Activated B cell treated with CpG ODN at 0.5 μM for 24 hours (primary cell): ENCODE results near the gene NOX5. TPM values are rescaled to one million over a fixed set of nuclear protein-coding genes. Genes with fewer than 3 reads are reported as not detected.

Experiments
- ATAC-seq: fragments of 200-7000 bp; cut with Tn5 transposase; one replicate; pipeline ENCODE4 v1.10.0; 2021; ENCODE audit warnings: low read depth, mild to moderate bottlenecking, moderate library complexity
- CTCF ChIA-PET: fragments of 350-600 bp; sonication (Branson Sonifier 250); formaldehyde crosslinking; loops from one replicate; lab custom pipeline; 2021; ENCODE audit warnings: antibody characterized with exemption; lab: Charles Lee
- POLR2A ChIA-PET: fragments of 350-600 bp; sonication (Branson Sonifier 250); formaldehyde crosslinking; loops from one replicate; lab custom pipeline; 2021; ENCODE audit warnings: antibody characterized with exemption; lab: Charles Lee
- DNase-seq: peaks from one replicate; pipeline ENCODE4 v3.0.0; 2022
- H3K27ac Mint-ChIP-seq: one replicate; pipeline ENCODE4 v1.8.0; 2020; ENCODE audit warnings: mixed read lengths
- H3K27me3 Mint-ChIP-seq: one replicate; pipeline ENCODE4 v1.8.0; 2021; ENCODE audit warnings: mixed read lengths
- H3K36me3 Mint-ChIP-seq: one replicate; pipeline ENCODE4 v1.8.0; 2021; ENCODE audit warnings: low read depth, mixed read lengths
- H3K4me1 Mint-ChIP-seq: one replicate; pipeline ENCODE4 v1.8.0; 2021; ENCODE audit warnings: mixed read lengths
- H3K4me3 Mint-ChIP-seq: one replicate; pipeline ENCODE4 v1.8.0; 2020; ENCODE audit warnings: mild to moderate bottlenecking, mixed read lengths
- H3K9me3 Mint-ChIP-seq: one replicate; pipeline ENCODE4 v1.8.0; 2020; ENCODE audit warnings: mixed read lengths
- intact Hi-C: fragments of 100-400 bp; cut with micrococcal nuclease; formaldehyde crosslinking; loops from one replicate; pipeline ENCODE4 v1.15.1; 2024
- total RNA-seq: library from RNA; stranded (reverse); gene quantifications from 2 replicates; pipeline ENCODE4 v1.2.3, GENCODE V29; 2022
- TF ChIP-seq, protein P1 (sequence below): fragments of 200-600 bp; IDR thresholded peaks from one replicate; pipeline ENCODE4 v1.8.0; 2022; ENCODE audit warnings: antibody characterized with exemption, mild to moderate bottlenecking

The NOX5 gene
- total RNA-seq, 1 donor from 2014 or later: 0.09 TPM

DNA sequence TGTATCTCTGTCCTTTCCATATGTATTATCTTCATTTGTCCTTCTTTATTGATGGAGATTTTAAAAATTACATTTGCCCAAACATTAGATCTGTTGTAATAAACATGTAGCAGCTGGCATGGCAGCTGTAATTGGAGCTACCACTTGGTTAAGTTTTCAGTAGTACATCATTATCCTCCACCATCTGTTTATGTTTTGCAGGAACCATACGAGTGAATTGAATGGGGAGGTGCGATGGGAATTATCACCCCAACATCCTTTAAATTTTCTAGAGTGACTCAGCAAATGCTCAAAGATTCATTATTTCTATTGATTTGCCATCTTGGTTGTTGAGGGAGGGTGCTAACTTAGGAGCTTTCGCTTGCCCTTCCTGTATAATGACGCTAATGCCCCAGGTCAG lies 32.6 kb upstream of the NOX5 start:
- TF ChIP-seq, protein P1, sequence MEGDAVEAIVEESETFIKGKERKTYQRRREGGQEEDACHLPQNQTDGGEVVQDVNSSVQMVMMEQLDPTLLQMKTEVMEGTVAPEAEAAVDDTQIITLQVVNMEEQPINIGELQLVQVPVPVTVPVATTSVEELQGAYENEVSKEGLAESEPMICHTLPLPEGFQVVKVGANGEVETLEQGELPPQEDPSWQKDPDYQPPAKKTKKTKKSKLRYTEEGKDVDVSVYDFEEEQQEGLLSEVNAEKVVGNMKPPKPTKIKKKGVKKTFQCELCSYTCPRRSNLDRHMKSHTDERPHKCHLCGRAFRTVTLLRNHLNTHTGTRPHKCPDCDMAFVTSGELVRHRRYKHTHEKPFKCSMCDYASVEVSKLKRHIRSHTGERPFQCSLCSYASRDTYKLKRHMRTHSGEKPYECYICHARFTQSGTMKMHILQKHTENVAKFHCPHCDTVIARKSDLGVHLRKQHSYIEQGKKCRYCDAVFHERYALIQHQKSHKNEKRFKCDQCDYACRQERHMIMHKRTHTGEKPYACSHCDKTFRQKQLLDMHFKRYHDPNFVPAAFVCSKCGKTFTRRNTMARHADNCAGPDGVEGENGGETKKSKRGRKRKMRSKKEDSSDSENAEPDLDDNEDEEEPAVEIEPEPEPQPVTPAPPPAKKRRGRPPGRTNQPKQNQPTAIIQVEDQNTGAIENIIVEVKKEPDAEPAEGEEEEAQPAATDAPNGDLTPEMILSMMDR: no peak
- Mint-ChIP-seq H3K27me3 (peaks cover 3% of the 10 kb centered on the region), H3K27ac (no peak overlapping the region), H3K36me3 (no peaks in the 10 kb centered on the region), H3K4me1 (no peaks in the 10 kb centered on the region), H3K4me3 (no peak overlapping the region), H3K9me3 (peaks cover 8% of the 10 kb centered on the region)
- ChIA-PET CTCF (no interaction called here), POLR2A (no interaction called here)
- intact Hi-C loops: no loop called here
- DNase-seq (no peak), ATAC-seq (no peak)

DNA sequence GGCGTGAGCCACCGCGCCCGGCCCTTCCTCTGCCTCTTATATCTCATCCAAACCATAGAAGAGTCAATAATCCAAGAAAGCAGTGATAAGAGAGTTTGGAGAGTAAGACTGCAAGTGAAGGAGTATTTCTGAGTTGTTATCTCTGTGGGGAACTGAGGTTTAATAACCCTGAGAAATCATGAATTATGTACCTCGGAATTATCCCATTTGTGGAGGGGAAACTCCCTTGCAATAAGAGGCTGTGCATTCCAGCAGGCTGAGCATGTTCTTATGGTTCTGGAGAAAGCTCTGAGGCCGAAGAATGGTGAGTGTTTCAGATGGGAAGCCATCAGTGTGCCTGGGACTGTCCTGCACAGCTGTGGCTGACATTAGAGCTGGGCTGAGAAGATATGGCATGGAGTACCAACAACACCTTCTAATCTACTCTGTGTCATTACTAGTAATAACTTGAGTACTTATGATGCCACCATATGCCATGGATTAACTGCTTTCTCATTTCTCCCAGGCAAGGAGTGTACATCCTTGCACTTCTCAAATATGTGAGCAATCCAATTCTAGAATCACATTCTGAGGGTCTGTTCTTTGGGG lies 31.4 kb upstream of the NOX5 start:
- Mint-ChIP-seq H3K36me3 (no peaks in the 10 kb centered on the region), H3K9me3 (no peaks in the 10 kb centered on the region)
- TF ChIP-seq, protein P1: no peak

DNA sequence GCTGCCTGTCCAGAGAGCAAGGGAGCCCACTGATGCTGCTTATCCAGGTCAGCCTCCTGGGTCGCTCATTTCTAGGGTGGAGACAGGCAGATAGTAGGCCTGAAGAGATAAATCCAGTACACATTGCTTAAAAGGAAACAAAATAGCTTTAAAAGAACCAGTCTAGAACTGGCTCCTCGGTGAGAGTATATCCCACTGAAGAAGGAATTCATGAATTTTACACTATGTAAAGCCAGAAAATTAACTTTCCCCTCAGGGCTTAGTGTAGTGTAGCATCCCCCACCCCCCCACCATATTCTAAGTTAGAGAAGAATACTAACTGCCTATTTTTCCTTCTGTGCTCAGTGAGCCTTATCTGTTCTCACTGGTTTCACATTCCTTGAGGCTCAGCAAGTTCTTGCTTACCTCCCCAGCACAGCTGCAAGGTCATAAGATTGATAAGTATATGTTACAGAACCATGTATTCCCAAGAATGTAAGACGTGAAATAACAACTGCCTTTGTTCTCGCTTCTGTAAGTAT lies 30.5 kb upstream of the NOX5 start:
- intact Hi-C loops: no loop called here
- H3K4me1 Mint-ChIP-seq: no peaks in the 10 kb centered on the region
- DNase-seq (no peak), ATAC-seq (no peak)
- H3K36me3 Mint-ChIP-seq: no peaks in the 10 kb centered on the region
- ChIA-PET POLR2A (no interaction called here), CTCF (no interaction called here)
- peaks cover 14% of the 10 kb centered on the region for H3K27me3 Mint-ChIP-seq
- no peak overlapping the region for H3K27ac Mint-ChIP-seq
- no peaks in the 10 kb centered on the region for H3K9me3 Mint-ChIP-seq
- H3K4me3 Mint-ChIP-seq: no peak overlapping the region
- TF ChIP-seq, protein P1: no peak

More for the DNA sequence above, 31.4 kb upstream of the NOX5 start:
- POLR2A ChIA-PET: no interaction called here
- H3K27me3 Mint-ChIP-seq: peaks cover 5% of the 10 kb centered on the region
- no peak overlapping the region for H3K27ac Mint-ChIP-seq
- H3K4me3 Mint-ChIP-seq: no peak overlapping the region
- CTCF ChIA-PET: no interaction called here
- H3K4me1 Mint-ChIP-seq: no peaks in the 10 kb centered on the region
- intact Hi-C loops: no loop called here
- DNase-seq (no peak), ATAC-seq (no peak)

DNA sequence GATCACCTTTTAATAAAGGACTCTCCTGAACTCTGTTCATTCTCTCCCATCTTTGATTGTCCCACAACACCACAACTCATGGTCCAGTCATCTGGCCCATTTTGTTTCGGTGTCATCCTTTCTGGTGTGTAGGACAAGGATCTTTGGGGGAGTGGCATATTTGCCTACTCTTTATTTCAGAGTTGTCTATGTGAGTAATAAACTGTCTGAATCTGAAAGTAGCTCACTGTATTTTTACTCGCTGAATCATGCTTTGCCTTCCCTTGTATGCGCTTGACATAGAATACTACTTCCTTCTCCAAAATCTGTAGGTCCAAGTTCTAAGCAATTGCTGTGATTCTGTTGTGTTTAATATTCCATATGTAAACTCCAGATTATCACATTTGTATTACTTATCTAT lies 29.9 kb upstream of the NOX5 start:
- Mint-ChIP-seq H3K4me3 (no peak overlapping the region), H3K27me3 (peaks cover 14% of the 10 kb centered on the region), H3K9me3 (no peaks in the 10 kb centered on the region), H3K4me1 (no peaks in the 10 kb centered on the region), H3K36me3 (no peaks in the 10 kb centered on the region), H3K27ac (no peak overlapping the region)
- ATAC-seq (no peak), DNase-seq (no peak)
- intact Hi-C loops: no loop called here
- ChIA-PET POLR2A (no interaction called here), CTCF (no interaction called here)
- TF ChIP-seq, protein P1: no peak

DNA sequence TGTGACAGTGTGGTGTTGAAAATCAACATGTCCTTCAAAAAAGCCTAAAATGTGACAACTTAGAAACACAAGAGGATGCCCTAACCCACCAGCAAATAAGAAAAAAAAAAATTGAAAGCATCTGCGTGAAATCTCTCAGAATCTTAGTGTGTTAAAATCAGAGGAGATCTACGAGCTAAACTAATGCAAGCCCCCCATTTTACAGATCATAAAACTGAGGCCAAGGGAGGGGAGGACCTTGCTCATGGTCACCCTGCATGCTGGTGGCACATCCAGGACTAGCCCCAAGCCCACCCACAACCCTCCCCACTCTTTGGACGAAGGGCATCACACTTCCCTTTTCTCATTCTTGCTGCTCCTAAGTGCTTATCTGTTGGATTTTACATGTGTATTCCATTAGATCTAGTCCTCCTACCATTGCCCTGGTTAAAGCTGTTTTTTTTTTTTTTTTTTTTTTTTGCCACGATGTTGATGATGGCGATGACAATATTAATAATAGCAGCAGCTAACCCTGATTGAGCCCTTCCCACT lies 29.1 kb upstream of the NOX5 start:
- no peak for DNase-seq
- H3K27ac Mint-ChIP-seq: no peak overlapping the region
- TF ChIP-seq, protein P1: no peak
- intact Hi-C loops: no loop called here
- no peak overlapping the region for H3K4me3 Mint-ChIP-seq
- no peak for ATAC-seq
- H3K27me3 Mint-ChIP-seq: peaks cover 14% of the 10 kb centered on the region
- CTCF ChIA-PET: no interaction called here
- H3K36me3 Mint-ChIP-seq: no peaks in the 10 kb centered on the region
- no peaks in the 10 kb centered on the region for H3K4me1 Mint-ChIP-seq
- H3K9me3 Mint-ChIP-seq: no peaks in the 10 kb centered on the region
- POLR2A ChIA-PET: no interaction called here
